ENCODE data around the gene ACTL7A. TPM values are rescaled to one million over a fixed set of nuclear protein-coding genes. Genes with fewer than 3 reads are reported as not detected.

The ACTL7A gene
- total and polyA plus RNA-seq, 2 donors (not counting 1 experiment from before 2014, with no cell fraction given) = not detected

DNA sequence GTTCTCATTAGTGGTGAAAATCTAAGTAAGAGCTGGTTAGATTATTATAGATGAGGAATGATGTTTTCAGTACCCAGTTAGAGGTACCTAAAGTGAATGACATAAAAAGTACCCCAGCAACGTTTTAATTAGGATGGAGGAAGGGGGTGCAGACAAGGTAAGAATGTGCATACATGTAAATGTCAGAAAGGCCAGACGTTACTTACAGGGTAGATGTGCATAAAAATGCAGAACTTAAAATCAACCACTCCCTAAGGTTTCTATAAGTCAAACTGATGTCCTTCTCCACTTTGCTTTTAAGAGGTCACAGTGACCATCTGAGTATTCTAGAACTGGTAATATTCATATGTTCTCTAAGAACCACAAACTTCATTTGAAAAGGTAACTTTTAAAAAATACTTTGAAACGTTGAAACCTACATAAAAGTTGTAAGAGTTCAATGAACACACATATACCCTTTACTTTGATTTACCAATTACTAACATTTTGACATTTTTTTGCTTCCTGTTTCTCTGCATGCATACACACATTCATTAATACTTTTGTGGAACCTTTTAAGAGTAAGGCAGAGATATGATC lies 18.8 kb downstream of the ACTL7A start:
- intact Hi-C loops (cut with micrococcal nuclease) = no loop called here
- Histone ChIP-seq H3K79me2 (ENCODE audit: control insufficient read depth, insufficient read depth, low read length) (no peaks in the 10 kb centered on the region), H4K20me1 (ENCODE audit: control insufficient read depth, insufficient read depth, low read length, poor library complexity, severe bottlenecking) (no peaks in the 10 kb centered on the region), H3K9me3 (ENCODE audit: control extremely low read depth in 1 of 3, control insufficient read depth in 2 of 3, insufficient read depth in 1 of 3, low read length in 2 of 3) (no peaks in the 10 kb centered on the region), H3K27ac (ENCODE audit: low read length in 2 of 2) (no peak overlapping the region), H3K9ac (ENCODE audit: low read length) (no peak overlapping the region), H3K4me3 (ENCODE audit: control extremely low read depth in 1 of 5, extremely low read depth in 1 of 5, insufficient read depth in 1 of 5, low read depth in 2 of 5, low read length in 4 of 5) (no peak overlapping the region), H2AFZ (ENCODE audit: insufficient read depth, low read depth, low read length, poor library complexity, severe bottlenecking) (no peak overlapping the region), H3K4me1 (ENCODE audit: control insufficient read depth in 2 of 2, insufficient read depth in 2 of 2, low read length in 2 of 2) (no peaks in the 10 kb centered on the region), H3K36me3 (replicated peaks in 1 of 2; ENCODE audit: control extremely low read depth in 1 of 2, control insufficient read depth in 1 of 2, extremely low read depth in 1 of 2, insufficient read depth in 2 of 2, low read length in 1 of 2) (peaks cover 10 to 55% of the 10 kb centered on the region in 2 experiments), H3K4me2 (replicated peaks; ENCODE audit: low read depth, low read length, poor library complexity, severe bottlenecking) (no peak overlapping the region), H3K27me3 (replicated peaks in 1 of 4; ENCODE audit: control extremely low read depth in 1 of 4, control insufficient read depth in 3 of 4, insufficient read depth in 4 of 4, low read length in 3 of 4) (no peaks in the 10 kb centered on the region)
- no peak overlapping the region for H3K27ac Mint-ChIP-seq
- H3K9me3 Mint-ChIP-seq (ENCODE audit: insufficient read depth) = no peaks in the 10 kb centered on the region
- ChIA-PET POLR2A (no interaction called here), CTCF (no interaction called here)
- H3K4me1 Mint-ChIP-seq = no peaks in the 10 kb centered on the region
- H3K27me3 Mint-ChIP-seq = no peaks in the 10 kb centered on the region
- WGBS (ENCODE audit: insufficient coverage) = no CpG with 5 or more reads among the region's 3 CpGs
- no peak for ATAC-seq (ENCODE audit: low read depth)
- TF ChIP-seq EZH2 (IDR thresholded peaks at IDR 0.05; ENCODE audit: borderline replicate concordance, insufficient read depth, low read depth, low read length, poor library complexity, severe bottlenecking) = no peak
- TF ChIP-seq, protein P1, sequence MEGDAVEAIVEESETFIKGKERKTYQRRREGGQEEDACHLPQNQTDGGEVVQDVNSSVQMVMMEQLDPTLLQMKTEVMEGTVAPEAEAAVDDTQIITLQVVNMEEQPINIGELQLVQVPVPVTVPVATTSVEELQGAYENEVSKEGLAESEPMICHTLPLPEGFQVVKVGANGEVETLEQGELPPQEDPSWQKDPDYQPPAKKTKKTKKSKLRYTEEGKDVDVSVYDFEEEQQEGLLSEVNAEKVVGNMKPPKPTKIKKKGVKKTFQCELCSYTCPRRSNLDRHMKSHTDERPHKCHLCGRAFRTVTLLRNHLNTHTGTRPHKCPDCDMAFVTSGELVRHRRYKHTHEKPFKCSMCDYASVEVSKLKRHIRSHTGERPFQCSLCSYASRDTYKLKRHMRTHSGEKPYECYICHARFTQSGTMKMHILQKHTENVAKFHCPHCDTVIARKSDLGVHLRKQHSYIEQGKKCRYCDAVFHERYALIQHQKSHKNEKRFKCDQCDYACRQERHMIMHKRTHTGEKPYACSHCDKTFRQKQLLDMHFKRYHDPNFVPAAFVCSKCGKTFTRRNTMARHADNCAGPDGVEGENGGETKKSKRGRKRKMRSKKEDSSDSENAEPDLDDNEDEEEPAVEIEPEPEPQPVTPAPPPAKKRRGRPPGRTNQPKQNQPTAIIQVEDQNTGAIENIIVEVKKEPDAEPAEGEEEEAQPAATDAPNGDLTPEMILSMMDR (IDR thresholded peaks at IDR 0.05) = no peak
- DNase-seq = no peak
- no peak overlapping the region for H3K4me3 Mint-ChIP-seq

DNA sequence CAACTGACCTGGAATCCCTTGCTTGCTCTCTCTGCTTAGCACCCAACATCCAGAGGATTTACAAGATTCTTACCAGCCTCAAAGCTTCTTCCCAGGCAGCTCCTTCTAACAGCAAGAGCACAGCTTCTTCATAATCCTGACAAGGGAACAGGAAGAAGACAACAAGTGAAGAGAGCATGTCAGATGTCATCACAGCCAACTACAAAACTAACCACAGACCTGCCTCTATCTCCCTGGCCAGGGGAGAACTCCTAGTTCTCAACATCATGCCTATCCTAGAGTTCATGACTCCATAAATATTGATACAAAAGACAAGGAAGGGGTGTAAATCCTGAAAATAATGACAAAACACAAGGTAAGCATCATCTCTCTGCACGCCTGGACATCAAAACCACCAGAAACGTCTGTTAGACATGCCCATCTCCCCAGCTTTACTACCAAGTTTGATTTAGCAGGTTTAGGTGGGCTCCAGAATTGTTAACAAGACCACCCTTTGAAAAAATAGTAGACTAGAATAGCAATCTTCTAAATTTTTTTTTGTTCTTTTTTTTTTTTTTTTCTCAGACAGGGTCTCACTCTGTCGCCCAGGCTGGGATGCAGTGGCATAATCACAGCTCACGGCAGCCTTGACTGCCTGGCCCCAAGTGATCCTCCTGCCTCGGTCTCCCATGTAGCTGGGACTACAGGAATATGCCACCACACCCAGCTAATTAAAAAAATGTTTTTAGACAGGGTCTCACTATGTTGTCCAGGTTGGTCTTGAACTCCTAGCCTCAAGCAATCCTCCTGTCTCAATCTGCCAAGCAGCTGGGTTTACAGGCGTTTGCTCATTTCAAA lies 20.2 kb downstream of the ACTL7A start:
- CTCF ChIA-PET = no interaction called here
- no peaks in the 10 kb centered on the region for H3K9me3 ChIP-seq (ENCODE audit: control extremely low read depth in 1 of 3, control insufficient read depth in 2 of 3, insufficient read depth in 1 of 3, low read length in 2 of 3)
- H3K4me1 ChIP-seq (ENCODE audit: control insufficient read depth in 2 of 2, insufficient read depth in 2 of 2, low read length in 2 of 2) = no peaks in the 10 kb centered on the region
- no peak overlapping the region for H3K27ac ChIP-seq (ENCODE audit: low read length in 2 of 2)
- H4K20me1 ChIP-seq (ENCODE audit: control insufficient read depth, insufficient read depth, low read length, poor library complexity, severe bottlenecking) = no peaks in the 10 kb centered on the region
- Mint-ChIP-seq H3K4me3 (no peak overlapping the region), H3K27me3 (no peaks in the 10 kb centered on the region), H3K9me3 (ENCODE audit: insufficient read depth) (no peaks in the 10 kb centered on the region), H3K27ac (no peak overlapping the region), H3K4me1 (no peaks in the 10 kb centered on the region)
- TF ChIP-seq, protein P1 (IDR thresholded peaks at IDR 0.05) = no peak
- no peak for TF ChIP-seq EZH2 (IDR thresholded peaks at IDR 0.05; ENCODE audit: borderline replicate concordance, insufficient read depth, low read depth, low read length, poor library complexity, severe bottlenecking)
- peaks cover 10 to 49% of the 10 kb centered on the region in 2 experiments for H3K36me3 ChIP-seq (replicated peaks in 1 of 2; ENCODE audit: control extremely low read depth in 1 of 2, control insufficient read depth in 1 of 2, extremely low read depth in 1 of 2, insufficient read depth in 2 of 2, low read length in 1 of 2)
- no peak overlapping the region for H3K4me2 ChIP-seq (replicated peaks; ENCODE audit: low read depth, low read length, poor library complexity, severe bottlenecking)
- ATAC-seq (ENCODE audit: low read depth) = no peak
- POLR2A ChIA-PET = no interaction called here
- H2AFZ ChIP-seq (ENCODE audit: insufficient read depth, low read depth, low read length, poor library complexity, severe bottlenecking) = no peak overlapping the region
- H3K9ac ChIP-seq (ENCODE audit: low read length) = no peak overlapping the region
- no peaks in the 10 kb centered on the region for H3K27me3 ChIP-seq (replicated peaks in 1 of 4; ENCODE audit: control extremely low read depth in 1 of 4, control insufficient read depth in 3 of 4, insufficient read depth in 4 of 4, low read length in 3 of 4)
- no peak for DNase-seq
- no peak overlapping the region for H3K4me3 ChIP-seq (ENCODE audit: control extremely low read depth in 1 of 5, extremely low read depth in 1 of 5, insufficient read depth in 1 of 5, low read depth in 2 of 5, low read length in 4 of 5)
- 90% methylated on average over 2 of the region's 6 CpGs for WGBS (ENCODE audit: insufficient coverage)
- no peaks in the 10 kb centered on the region for H3K79me2 ChIP-seq (ENCODE audit: control insufficient read depth, insufficient read depth, low read length)
- intact Hi-C loops (cut with micrococcal nuclease) = no loop called here

Measured in B cell (primary cell).